T47D (cell line): ENCODE data around the gene EFL1.

Experiments used
- DNase-seq, 2 experiments: peaks; one replicate each; pipeline versions ENCODE4 v3.0.0 to v3.0.0-alpha.2; 2011 to 2012; ENCODE audit warnings: low read depth in 1 of 2, low spot score in 1 of 2
- JUND ChIP-seq: IDR thresholded peaks from 2 replicates; pipeline ENCODE4 v1.6.1; 2012; ENCODE audit warnings: low read depth
- in situ Hi-C: cut with HindIII; loops from 2 replicates; pipeline ENCODE4 v1.10.0; 2016; ENCODE audit warnings: low sequenced_read_pairs, low pct_unique_long_range_greater_than_20kb

The EFL1 gene

DNA sequence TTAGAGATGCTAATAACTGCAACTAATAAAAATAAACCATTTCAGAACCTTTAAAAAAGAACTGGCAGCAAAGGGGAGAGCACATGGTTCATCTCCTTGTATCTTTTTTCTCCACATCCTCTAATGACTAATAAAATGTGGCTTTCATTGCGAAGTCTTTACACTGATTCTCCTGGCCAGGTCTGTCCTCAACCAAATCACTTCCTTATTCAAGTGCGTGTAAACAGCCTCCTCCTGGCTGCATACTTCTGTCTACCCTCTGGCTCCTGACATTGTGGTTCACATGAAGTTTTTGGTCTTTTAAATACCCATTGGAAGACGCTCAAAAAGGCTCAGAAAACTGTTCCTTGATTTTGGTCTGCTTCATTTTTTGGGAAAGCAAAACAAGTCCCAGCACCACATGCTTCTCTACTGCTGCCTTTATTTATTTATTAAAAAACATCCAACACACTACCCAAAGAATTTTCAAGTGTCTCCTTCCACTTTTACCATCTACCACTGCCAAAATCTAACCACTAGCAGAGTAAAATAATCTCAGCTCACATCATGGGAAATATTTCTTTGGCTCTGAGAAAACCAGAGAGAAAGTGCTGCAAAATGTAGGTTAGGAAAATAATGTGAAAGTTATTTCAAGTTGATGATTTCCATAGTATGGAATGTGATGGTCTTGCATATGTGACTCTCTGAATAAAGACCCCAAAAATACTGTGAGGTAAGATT lies 85.1 kb downstream of the EFL1 start:
- in situ Hi-C loops, result no loop called here
- DNase-seq, result no peak
- TF ChIP-seq JUND, result no peak

DNA sequence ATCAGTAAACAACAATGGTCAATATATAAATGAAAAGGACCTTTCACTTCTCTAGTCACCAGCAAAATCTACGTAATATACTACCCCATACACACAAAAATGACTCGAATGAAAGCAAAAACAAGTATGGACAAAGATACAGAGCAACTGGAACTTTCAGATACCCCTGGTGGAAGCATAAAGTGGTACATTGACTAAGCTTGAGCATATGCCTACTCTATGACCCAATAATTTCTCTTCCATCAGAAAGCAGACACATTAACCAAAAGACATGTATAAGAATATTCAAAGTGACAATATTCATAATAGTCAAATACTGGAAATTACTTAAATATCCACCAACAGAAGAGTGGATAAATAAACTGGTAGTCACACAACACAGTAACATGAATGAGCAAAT lies 86.0 kb downstream of the EFL1 start:
- no peak for DNase-seq
- TF ChIP-seq JUND, result no peak
- in situ Hi-C loops, result no loop called here

DNA sequence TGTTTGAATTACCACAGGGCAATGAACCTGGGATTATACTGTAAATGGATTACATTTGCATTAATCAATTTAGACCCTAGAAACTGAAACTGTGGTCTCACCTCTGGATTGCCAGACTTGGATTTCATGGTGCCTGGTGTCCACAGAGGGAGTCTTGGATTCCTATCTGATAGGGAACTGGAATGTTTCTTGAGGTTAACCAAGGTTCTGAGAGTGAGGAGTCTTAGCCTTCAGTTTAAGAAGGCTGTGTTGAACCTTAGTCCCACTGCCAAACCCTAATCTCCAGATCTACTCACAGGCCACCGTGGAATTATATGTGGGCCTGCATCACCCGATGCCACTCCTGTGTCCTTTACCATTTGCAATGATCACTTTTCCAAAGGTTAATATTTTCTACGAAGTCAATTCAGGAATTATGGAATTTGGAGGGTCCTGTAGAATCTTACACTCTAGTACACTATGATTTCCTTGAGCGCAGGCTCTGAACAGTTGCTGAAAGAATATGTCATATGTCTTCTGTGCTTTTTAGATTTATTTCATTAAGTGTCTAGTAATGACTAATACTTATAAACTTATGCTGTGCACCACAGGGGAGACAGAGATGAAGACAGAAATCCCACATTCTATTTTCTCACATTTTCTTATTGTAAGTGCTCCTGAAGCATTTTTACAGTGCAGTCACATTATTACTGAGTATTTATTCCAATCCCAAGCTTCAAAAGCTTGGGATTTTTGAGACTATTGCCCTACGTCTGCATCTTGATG lies 87.9 kb downstream of the EFL1 start:
- in situ Hi-C loops, result no loop called here
- no peak for TF ChIP-seq JUND
- no peak for DNase-seq

DNA sequence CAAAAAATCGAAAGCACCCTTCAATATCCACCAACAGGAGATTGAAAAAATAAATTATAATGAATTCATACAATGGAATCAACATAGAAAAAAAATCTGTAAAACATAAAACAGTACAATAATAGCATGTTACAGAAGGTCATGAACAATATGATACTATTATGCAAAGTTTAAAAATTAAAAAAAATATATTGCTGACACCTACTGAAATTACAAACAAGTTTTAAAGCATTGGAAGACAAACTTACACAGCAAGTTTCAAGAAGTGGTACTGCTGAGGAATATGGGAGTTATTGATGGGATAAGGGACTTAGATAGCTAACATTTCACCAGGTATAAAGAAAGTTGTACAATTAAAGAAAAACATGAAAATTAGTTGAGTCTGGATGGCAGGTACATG lies 89.4 kb downstream of the EFL1 start:
- TF ChIP-seq JUND, result no peak
- no peak for DNase-seq
- in situ Hi-C loops, result no loop called here

DNA sequence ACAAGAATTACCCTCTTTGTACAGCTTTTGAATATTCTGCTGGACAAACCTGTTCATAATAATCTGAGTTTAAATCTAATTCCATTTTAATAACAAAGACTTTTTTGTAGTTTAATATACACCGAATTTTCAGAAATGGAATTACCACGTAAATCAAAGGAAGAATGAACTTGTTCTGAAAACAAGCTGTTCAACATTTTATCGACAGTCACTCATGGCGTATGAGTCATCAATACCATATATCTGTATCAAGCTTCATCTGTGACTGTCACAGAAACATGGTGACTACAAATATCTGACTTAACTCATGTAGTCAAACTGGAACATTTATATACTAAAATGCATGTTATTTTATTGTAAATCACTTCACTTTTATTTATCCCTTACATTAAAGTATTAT lies 90.0 kb downstream of the EFL1 start:
- in situ Hi-C loops, result no loop called here
- no peak for DNase-seq
- no peak for TF ChIP-seq JUND

DNA sequence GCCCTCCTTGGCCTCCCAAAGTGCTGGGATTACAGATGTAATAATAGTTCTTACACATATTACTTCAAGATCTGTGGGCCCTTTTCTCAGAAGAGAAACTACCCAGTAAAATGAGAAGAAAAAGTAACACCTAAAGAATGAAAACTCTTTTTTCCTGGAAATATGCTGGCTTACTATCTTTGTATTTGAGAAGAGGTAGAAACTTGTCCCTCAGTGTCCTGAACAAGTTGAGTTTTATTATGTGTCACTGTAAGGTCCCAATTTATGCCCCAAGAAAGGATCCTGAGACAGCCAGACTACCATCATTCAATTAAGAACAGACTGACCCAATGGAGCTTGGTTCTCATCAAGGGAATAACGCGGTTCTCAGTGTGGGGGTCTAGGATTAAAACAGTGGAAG lies 93.8 kb downstream of the EFL1 start:
- DNase-seq, result no peak
- in situ Hi-C loops, result no loop called here
- no peak for TF ChIP-seq JUND

DNA sequence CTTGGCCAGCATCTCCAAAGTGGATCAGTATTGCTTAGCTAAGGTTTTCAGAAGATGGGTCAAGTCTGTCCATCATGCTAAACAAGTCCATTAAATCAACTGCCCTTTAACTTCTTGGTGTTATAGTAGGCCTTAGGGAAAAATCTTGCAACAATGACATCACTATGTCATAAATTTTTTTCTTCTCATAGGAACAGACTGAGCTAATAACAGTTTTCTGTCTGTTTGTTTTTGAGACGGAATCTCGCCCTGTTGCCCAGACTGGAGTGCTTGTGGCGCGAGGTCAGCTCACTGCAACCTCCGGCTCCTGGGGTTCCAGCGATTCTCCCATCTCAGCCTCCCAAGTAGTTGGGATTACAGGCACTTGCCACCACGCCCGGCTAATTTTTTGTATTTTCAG lies 94.2 kb downstream of the EFL1 start:
- in situ Hi-C loops, result no loop called here
- DNase-seq, result no peak
- TF ChIP-seq JUND, result no peak

DNA sequence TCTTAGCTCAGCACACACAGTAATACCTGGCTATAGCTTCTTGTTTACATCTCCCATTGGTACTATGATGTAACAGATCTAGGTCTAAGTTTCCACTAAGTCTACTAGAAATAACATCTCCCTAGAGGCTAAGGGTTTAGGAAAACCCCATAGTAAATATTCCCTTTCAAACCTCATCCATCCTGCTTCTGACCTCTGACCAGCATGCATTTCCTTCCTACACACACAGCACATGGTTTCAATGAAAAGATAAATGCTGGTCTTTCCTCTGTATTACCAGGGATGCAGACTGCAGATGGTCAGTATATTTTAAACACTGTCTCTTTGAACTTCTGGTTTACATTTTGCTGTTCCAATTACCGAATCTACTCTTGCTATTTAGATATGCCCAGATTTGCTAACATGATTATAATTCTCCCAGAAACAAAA lies 96.6 kb downstream of the EFL1 start:
- in situ Hi-C loops, result no loop called here
- no peak for TF ChIP-seq JUND
- no peak for DNase-seq

DNA sequence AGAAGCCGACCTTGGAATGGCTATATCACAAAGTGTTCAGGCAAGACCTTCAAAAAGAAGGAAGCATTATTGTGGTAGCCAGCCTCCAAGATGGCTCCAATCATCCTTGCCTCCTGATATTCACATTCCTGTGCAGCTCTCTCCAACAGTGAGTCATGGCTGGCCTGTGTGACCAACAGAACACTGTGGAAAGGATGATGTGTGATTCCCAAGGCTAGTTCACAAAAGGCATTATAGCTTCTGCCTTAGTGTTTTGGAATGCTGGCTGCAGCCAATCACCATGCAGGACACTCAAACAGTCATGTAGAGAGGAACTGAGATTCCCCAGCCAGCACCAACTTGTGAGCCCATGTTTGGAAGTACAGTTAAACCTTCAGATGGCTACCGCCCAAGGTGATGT lies 102.6 kb downstream of the EFL1 start:
- in situ Hi-C loops, result no loop called here
- no peak for DNase-seq
- no peak for TF ChIP-seq JUND

DNA sequence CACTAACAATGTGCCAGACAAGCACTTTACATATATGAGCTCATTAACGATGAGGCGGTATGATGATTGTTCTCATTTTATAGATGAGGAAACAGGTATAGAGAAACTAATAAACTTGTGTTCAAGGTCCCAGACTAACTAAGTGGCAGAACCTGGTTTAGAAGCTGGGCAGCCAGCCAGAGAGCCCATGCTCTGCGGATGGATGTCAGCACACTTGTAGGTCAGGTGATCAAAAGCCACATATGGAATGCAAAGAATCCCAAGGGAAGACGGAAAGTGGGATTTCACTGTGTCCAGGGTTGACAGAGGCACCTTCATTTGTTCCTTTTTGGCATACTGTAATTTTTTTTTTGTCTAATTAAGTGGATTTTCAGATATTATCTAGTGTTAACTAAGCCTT lies 103.7 kb downstream of the EFL1 start:
- in situ Hi-C loops, result no loop called here
- DNase-seq, result no peak
- no peak for TF ChIP-seq JUND

DNA sequence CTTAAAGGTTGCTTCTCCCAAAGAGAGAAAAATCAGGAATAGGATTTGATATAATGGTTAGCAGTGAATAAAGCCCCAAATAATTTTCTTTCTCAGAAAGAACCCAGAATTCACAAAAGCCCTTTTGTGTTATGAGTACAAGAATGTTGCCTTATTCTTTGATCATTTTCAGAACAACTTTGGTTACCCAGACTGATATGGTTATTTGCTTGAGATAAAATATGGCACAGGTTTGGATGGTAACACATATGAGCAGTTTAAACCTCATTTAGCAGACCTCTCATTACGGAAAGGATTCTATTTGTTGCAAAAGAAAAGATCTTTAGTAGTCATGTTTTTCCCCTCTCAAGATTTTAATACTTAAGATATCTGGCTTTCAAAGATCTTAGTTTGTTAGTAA lies 111.9 kb downstream of the EFL1 start:
- in situ Hi-C loops, result no loop called here
- TF ChIP-seq JUND, result no peak
- DNase-seq, result no peak

DNA sequence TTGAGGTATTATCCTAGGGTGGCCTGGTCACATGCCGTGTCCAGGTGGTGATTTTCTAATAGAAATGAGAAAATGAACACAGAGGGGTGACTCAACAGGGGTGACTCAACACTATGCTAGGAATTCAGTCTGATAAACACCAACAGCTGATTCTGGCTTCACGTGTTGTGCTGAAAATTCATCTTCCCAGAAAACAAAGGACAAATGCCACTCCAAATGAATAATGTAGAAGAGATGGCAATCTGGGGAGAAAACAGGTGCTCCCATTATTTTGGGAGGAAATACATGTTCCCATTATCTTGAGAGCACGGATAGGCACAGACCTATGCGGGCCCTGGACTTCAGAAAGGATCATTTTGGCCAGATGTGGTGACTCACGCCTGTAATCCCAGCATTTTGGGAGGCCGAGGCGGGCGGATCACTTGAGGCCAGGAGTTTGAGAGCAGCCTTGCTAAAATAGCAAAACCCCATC lies 115.5 kb downstream of the EFL1 start:
- TF ChIP-seq JUND, result no peak
- in situ Hi-C loops, result no loop called here

DNA sequence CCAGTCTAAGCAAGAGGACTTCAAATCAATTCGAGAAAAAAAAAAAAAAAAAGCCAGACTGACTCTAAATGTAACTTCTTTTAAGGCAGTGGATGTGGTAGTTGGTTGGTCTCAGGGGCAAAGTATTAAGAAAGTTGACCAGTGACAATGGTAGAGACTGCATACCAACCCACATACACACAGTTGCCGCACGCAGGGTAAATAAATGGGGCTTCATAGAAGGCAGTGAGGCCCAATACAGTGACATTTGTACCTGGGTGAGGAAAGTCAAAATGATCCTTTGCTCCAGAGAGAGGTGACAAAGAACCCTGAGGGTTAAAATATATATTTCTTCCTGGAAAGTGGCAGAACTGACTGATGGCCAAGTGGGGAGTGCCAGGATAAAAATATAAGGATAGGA lies 116.0 kb downstream of the EFL1 start:
- no peak for DNase-seq
- TF ChIP-seq JUND, result no peak
- in situ Hi-C loops, result no loop called here

More for the DNA sequence above, 115.5 kb downstream of the EFL1 start:
- DNase-seq, result no peak
